Mesenchymal stem cell (in vitro differentiated cells and primary cell): Measurements from ENCODE around the gene MRPL39.

Experiments
- DNase-seq: peaks from one replicate; pipeline ENCODE4 v3.0.0-alpha.2; 2013
- H2AFZ ChIP-seq: one replicate; pipeline ENCODE4 v1.6.1; 2013; ENCODE audit warnings: low read depth, mild to moderate bottlenecking, control low read depth, inconsistent platforms, low read length, moderate library complexity
- H2AK5ac ChIP-seq: 2 replicates; pipeline ENCODE4 v1.6.1; 2013; ENCODE audit warnings: low read length, moderate library complexity, mild to moderate bottlenecking, inconsistent platforms; ENCODE audit not compliant: severe bottlenecking
- H2BK120ac ChIP-seq: one replicate; pipeline ENCODE4 v1.6.1; 2013; ENCODE audit warnings: low read depth, mild to moderate bottlenecking, inconsistent platforms, low read length, moderate library complexity
- H2BK12ac ChIP-seq, 2 experiments: one replicate each; pipeline ENCODE4 v1.6.1; 2013; ENCODE audit warnings: inconsistent platforms in 2 of 2, low read length in 2 of 2, mild to moderate bottlenecking in 2 of 2, moderate library complexity in 2 of 2, control low read depth in 1 of 2
- H2BK15ac ChIP-seq: one replicate; pipeline ENCODE4 v1.6.1; 2013; ENCODE audit warnings: mild to moderate bottlenecking, low read depth, inconsistent platforms; ENCODE audit not compliant: poor library complexity, severe bottlenecking
- H2BK5ac ChIP-seq: 2 replicates; pipeline ENCODE4 v1.6.1; 2013; ENCODE audit warnings: low read depth, mild to moderate bottlenecking, low read length, control low read depth, inconsistent platforms; ENCODE audit not compliant: poor library complexity, severe bottlenecking
- H3K14ac ChIP-seq, 2 experiments: one replicate each; pipeline ENCODE4 v1.6.1; 2013; ENCODE audit warnings: inconsistent platforms in 2 of 2, low read length in 2 of 2, control low read depth in 1 of 2, mild to moderate bottlenecking in 1 of 2, moderate library complexity in 1 of 2
- H3K18ac ChIP-seq, 2 experiments: one replicate each; pipeline ENCODE4 v1.6.1; 2013; ENCODE audit warnings: inconsistent platforms in 2 of 2, low read length in 2 of 2, control low read depth in 1 of 2, low read depth in 1 of 2, mild to moderate bottlenecking in 1 of 2
- H3K23ac ChIP-seq, 2 experiments: one replicate each; pipeline ENCODE4 v1.6.1; 2013; ENCODE audit warnings: inconsistent platforms in 2 of 2, low read length in 2 of 2, mild to moderate bottlenecking in 2 of 2, moderate library complexity in 2 of 2, control low read depth in 1 of 2
- H3K27ac ChIP-seq: 2 replicates; pipeline ENCODE4 v1.5.1; 2013; ENCODE audit warnings: mild to moderate bottlenecking, moderate library complexity, low read length, control low read depth, inconsistent platforms; ENCODE audit not compliant: poor library complexity, severe bottlenecking
- H3K27me3 ChIP-seq, 2 experiments: 2 replicates each; pipeline versions ENCODE4 v1.6.1 to v1.7.0; 2013; ENCODE audit warnings: low read length in 2 of 2, mild to moderate bottlenecking in 2 of 2, moderate library complexity in 2 of 2, control low read depth in 1 of 2, inconsistent platforms in 1 of 2; ENCODE audit not compliant: control insufficient read depth in 1 of 2, insufficient read depth in 1 of 2
- H3K36me3 ChIP-seq, 2 experiments: 2 replicates each; pipeline versions ENCODE4 v1.6.1 to v1.7.0; 2013; ENCODE audit warnings: low read length in 2 of 2, control low read depth in 1 of 2, inconsistent platforms in 1 of 2, low read depth in 1 of 2, mild to moderate bottlenecking in 1 of 2; ENCODE audit not compliant: insufficient read depth in 2 of 2, control insufficient read depth in 1 of 2
- H3K4ac ChIP-seq, 2 experiments: one replicate each; pipeline ENCODE4 v1.6.1; 2013; ENCODE audit warnings: inconsistent platforms in 2 of 2, low read length in 2 of 2, mild to moderate bottlenecking in 2 of 2, moderate library complexity in 2 of 2, control low read depth in 1 of 2, low read depth in 1 of 2
- H3K4me1 ChIP-seq: 2 replicates; pipeline ENCODE4 v1.6.1; 2013; ENCODE audit warnings: low read depth, low read length, control low read depth; ENCODE audit not compliant: control insufficient read depth, insufficient read depth
- H3K4me2 ChIP-seq: 2 replicates; pipeline ENCODE4 v1.6.1; 2013; ENCODE audit warnings: low read length, mild to moderate bottlenecking, inconsistent platforms; ENCODE audit not compliant: poor library complexity, severe bottlenecking
- H3K4me3 ChIP-seq, 2 experiments: 2 replicates each; pipeline versions ENCODE4 v1.5.1 to v1.7.0; 2013; ENCODE audit warnings: low read length in 2 of 2, mild to moderate bottlenecking in 2 of 2, control low read depth in 1 of 2, low read depth in 1 of 2; ENCODE audit not compliant: insufficient read depth in 1 of 2
- H3K79me1 ChIP-seq: replicated peaks from 2 replicates; pipeline ENCODE4 v1.6.1; 2013; ENCODE audit warnings: mild to moderate bottlenecking, control low read depth, low read length, inconsistent platforms; ENCODE audit not compliant: poor library complexity, severe bottlenecking
- H3K9ac ChIP-seq: 2 replicates; pipeline ENCODE4 v1.7.0; 2013; ENCODE audit warnings: mild to moderate bottlenecking, low read length, moderate library complexity
- H3K9me3 ChIP-seq: 2 replicates; pipeline ENCODE4 v1.7.0; 2013; ENCODE audit warnings: mild to moderate bottlenecking, low read length; ENCODE audit not compliant: control insufficient read depth
- H4K8ac ChIP-seq: one replicate; pipeline ENCODE4 v1.6.1; 2013; ENCODE audit warnings: inconsistent platforms, mild to moderate bottlenecking, low read length, moderate library complexity
- H4K91ac ChIP-seq: one replicate; pipeline ENCODE4 v1.6.1; 2013; ENCODE audit warnings: mild to moderate bottlenecking, low read length, inconsistent platforms
- WGBS: methylation state at CpG from one replicate; pipeline ENCODE4 v1.1.7; 2013; ENCODE audit warnings: mixed read lengths; 5-methylcytosine and 5-hydroxymethylcytosine counted together

MRPL39 gene

GRCh38 chr21:25639551-25640201 is 32.4 kb upstream of the MRPL39 start:
- Histone ChIP-seq H2BK120ac (no peak overlapping the region), H3K79me1 (no peaks in the 10 kb centered on the region), H3K4me3 (peak overlapping the region; percentile 63 to 83), H3K23ac (peak overlapping the region in 1 of 2 experiments; percentile 93), H3K27ac (no peak overlapping the region), H4K8ac (no peak overlapping the region), H3K18ac (no peak overlapping the region), H3K4ac (no peak overlapping the region), H3K9ac (peak overlapping the region; percentile 75), H3K14ac (peak overlapping the region in 1 of 2 experiments; percentile 22), H2AK5ac (no peak overlapping the region), H3K4me1 (peaks cover 8% of the 10 kb centered on the region), H2BK5ac (no peak overlapping the region), H2BK15ac (no peak overlapping the region), H2AFZ (peak overlapping the region; percentile 54), H4K91ac (no peak overlapping the region), H2BK12ac (no peak overlapping the region), H3K4me2 (peak overlapping the region; percentile 90), H3K9me3 (no peaks in the 10 kb centered on the region), H3K27me3 (peaks cover 0 to 15% of the 10 kb centered on the region in 2 experiments), H3K36me3 (no peaks in the 10 kb centered on the region)
- DNase-seq, result peak; percentile 6
- WGBS, result 0% methylated on average over 34 of the region's 40 CpGs

- Histone ChIP-seq H2BK120ac (no peak within 1 kb of the TSS), H3K4me2 (peak within 1 kb of the TSS; percentile 90), H3K36me3 (no peaks in the 10 kb centered on the region), H4K8ac (no peak within 1 kb of the TSS), H3K4me3 (peak within 1 kb of the TSS; percentile 63 to 83), H3K27ac (no peak within 1 kb of the TSS), H3K23ac (peak within 1 kb of the TSS in 1 of 2 experiments; percentile 93), H3K27me3 (peaks cover 0 to 19% of the 10 kb centered on the region in 2 experiments), H3K14ac (peak within 1 kb of the TSS in 1 of 2 experiments; percentile 22), H3K79me1 (no peaks in the 10 kb centered on the region), H3K18ac (no peak within 1 kb of the TSS), H3K4ac (no peak within 1 kb of the TSS), H2AFZ (peak within 1 kb of the TSS; percentile 54), H3K9ac (peak within 1 kb of the TSS; percentile 84), H3K9me3 (no peaks in the 10 kb centered on the region), H2AK5ac (no peak within 1 kb of the TSS), H2BK15ac (no peak within 1 kb of the TSS), H4K91ac (no peak within 1 kb of the TSS), H2BK12ac (no peak within 1 kb of the TSS), H2BK5ac (no peak within 1 kb of the TSS), H3K4me1 (peaks cover 8% of the 10 kb centered on the region)
- 10% methylated on average over 28 of the region's 41 CpGs for WGBS
- peak; percentile 35 for DNase-seq
Observed at GRCh38 chr21:25638660-25639550, 31.6 kb upstream of the MRPL39 start, which contains the start of gene JAM2. TSS of gene JAM2 (plus strand) at chr21:25639258. CDS start at chr21:25639822, 564 bp downstream.

- no peak for DNase-seq
- H3K4ac ChIP-seq, result no peak overlapping the region
- no peak overlapping the region for H2BK15ac ChIP-seq
- WGBS, result 63% methylated on average over 4 of the region's 5 CpGs
- H3K4me3 ChIP-seq, result peak overlapping the region in 1 of 2 experiments; percentile 83
- no peak overlapping the region for H3K14ac ChIP-seq
- H4K91ac ChIP-seq, result no peak overlapping the region
- H2AFZ ChIP-seq, result no peak overlapping the region
- peaks cover 0 to 19% of the 10 kb centered on the region in 2 experiments for H3K27me3 ChIP-seq
- no peak overlapping the region for H3K27ac ChIP-seq
- H3K36me3 ChIP-seq, result no peaks in the 10 kb centered on the region
- H3K9me3 ChIP-seq, result no peaks in the 10 kb centered on the region
- H3K79me1 ChIP-seq, result no peaks in the 10 kb centered on the region
- no peak overlapping the region for H2BK5ac ChIP-seq
- peaks cover 8% of the 10 kb centered on the region for H3K4me1 ChIP-seq
- no peak overlapping the region for H2BK12ac ChIP-seq
- H3K4me2 ChIP-seq, result no peak overlapping the region
- no peak overlapping the region for H4K8ac ChIP-seq
- H2BK120ac ChIP-seq, result no peak overlapping the region
- no peak overlapping the region for H3K23ac ChIP-seq
- H3K9ac ChIP-seq, result peak overlapping the region; percentile 84
- H3K18ac ChIP-seq, result no peak overlapping the region
- no peak overlapping the region for H2AK5ac ChIP-seq
Observed at GRCh38 chr21:25637851-25638659, 30.8 kb upstream of the MRPL39 start.
